ENCODE data around the gene ARL5A. TPM values are rescaled to one million over a fixed set of nuclear protein-coding genes. Genes with fewer than 3 reads are reported as not detected.

The ARL5A gene
- total and polyA plus RNA-seq, 12 donors: 8.3 to 99.0 (median 53.2) TPM

DNA sequence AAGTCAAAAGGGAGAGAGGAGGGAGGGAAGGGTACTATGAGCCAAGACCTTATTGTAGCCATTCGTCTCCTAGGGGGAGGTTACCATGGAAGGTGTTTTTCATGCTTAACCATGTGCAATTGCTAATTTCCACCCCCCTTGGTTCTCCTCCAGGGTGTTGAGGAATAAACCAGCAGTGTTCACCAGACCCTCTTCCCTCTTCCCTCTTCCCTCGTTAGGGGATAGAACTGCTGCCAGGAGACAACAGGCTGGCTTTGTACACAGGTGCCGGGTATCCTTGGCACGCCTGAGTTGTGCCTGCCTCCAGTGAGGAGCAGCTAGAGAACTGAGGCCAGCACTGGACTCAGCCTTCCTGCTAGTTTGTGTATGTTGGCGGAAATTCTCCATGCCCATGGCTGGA lies 41.1 kb upstream of the ARL5A start:
- Histone ChIP-seq H3K27me3 (no peaks in the 10 kb centered on the region), H3K27ac (no peak overlapping the region), H3K9me3 (replicated peaks in 1 of 3) (no peaks in the 10 kb centered on the region), H3K4me3 (no peak overlapping the region), H3K36me3 (replicated peaks in 1 of 2) (no peaks in the 10 kb centered on the region), H3K4me1 (replicated peaks in 1 of 2) (no peaks in the 10 kb centered on the region)
- TF ChIP-seq POLR2A (IDR thresholded peaks at IDR 0.05): no peak
- no peak for DNase-seq
- WGBS, 4 donors: 81 to 95% (median 88%) methylated on average over 5 of the region's 5 CpGs
- intact Hi-C loops (cut with DNase I): no loop called here

DNA sequence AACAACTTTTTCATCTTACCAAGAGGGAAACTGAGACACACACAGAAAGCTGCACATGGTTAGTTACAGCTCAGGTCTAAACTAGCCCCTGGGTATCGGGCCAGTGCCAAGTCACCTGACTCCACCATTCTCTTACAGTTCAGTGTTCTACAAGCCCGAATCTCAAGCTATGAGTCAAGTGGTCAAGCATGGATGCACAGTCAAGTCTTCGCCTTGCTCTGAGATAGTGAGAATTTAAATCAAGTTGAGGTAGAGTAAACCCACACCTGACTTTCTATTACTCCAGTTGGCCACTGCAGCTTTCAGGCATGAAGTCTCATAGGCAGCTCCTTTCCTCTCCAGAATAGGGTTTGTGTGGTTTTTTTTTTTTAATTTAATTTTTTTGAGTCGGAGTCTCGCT lies 34.5 kb upstream of the ARL5A start:
- 94 to 97% (median 95%) methylated on average over 5 of the region's 5 CpGs for WGBS, 4 donors
- no peak for TF ChIP-seq POLR2A (IDR thresholded peaks at IDR 0.05)
- TF ChIP-seq, protein P1, sequence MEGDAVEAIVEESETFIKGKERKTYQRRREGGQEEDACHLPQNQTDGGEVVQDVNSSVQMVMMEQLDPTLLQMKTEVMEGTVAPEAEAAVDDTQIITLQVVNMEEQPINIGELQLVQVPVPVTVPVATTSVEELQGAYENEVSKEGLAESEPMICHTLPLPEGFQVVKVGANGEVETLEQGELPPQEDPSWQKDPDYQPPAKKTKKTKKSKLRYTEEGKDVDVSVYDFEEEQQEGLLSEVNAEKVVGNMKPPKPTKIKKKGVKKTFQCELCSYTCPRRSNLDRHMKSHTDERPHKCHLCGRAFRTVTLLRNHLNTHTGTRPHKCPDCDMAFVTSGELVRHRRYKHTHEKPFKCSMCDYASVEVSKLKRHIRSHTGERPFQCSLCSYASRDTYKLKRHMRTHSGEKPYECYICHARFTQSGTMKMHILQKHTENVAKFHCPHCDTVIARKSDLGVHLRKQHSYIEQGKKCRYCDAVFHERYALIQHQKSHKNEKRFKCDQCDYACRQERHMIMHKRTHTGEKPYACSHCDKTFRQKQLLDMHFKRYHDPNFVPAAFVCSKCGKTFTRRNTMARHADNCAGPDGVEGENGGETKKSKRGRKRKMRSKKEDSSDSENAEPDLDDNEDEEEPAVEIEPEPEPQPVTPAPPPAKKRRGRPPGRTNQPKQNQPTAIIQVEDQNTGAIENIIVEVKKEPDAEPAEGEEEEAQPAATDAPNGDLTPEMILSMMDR (IDR thresholded peaks at IDR 0.05): no peak

DNA sequence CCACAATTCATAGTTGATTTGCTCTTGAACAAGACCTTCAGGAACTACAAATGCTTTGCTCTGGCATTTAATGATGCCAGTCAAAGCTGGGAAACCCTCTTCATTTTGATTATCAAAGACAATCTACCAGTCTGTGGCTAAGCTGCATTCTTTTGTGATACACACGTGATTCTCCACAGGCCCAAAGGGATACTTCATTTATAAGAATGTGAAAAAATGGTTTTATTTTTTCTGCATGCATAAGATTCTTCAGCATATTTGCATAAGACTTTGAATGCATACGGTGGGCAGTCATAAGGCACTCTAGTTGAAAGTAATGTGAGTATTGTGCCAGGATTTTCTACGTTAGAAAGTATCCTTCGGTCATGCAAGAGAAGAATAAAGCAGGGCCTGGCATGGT lies 33.0 kb upstream of the ARL5A start:
- TF ChIP-seq POLR2A (IDR thresholded peaks at IDR 0.05): no peak
- TF ChIP-seq, protein P1 (IDR thresholded peaks at IDR 0.05): no peak
- WGBS, 4 donors: 89 to 91% (median 90%) methylated on average over 4 of the region's 4 CpGs
- Histone ChIP-seq H3K27me3 (no peaks in the 10 kb centered on the region), H3K36me3 (replicated peaks in 1 of 2) (no peaks in the 10 kb centered on the region), H3K4me1 (replicated peaks in 1 of 2) (no peaks in the 10 kb centered on the region), H3K9me3 (replicated peaks in 1 of 3) (no peaks in the 10 kb centered on the region), H3K27ac (no peak overlapping the region), H3K4me3 (no peak overlapping the region)
- intact Hi-C loops (cut with DNase I): no loop called here
- DNase-seq: no peak

More for the DNA sequence above, 34.5 kb upstream of the ARL5A start:
- intact Hi-C loops (cut with DNase I): no loop called here
- no peak for DNase-seq
- Histone ChIP-seq H3K27ac (no peak overlapping the region), H3K36me3 (replicated peaks in 1 of 2) (no peaks in the 10 kb centered on the region), H3K27me3 (no peaks in the 10 kb centered on the region), H3K9me3 (replicated peaks in 1 of 3) (no peaks in the 10 kb centered on the region), H3K4me3 (no peak overlapping the region), H3K4me1 (replicated peaks in 1 of 2) (no peaks in the 10 kb centered on the region)

DNA sequence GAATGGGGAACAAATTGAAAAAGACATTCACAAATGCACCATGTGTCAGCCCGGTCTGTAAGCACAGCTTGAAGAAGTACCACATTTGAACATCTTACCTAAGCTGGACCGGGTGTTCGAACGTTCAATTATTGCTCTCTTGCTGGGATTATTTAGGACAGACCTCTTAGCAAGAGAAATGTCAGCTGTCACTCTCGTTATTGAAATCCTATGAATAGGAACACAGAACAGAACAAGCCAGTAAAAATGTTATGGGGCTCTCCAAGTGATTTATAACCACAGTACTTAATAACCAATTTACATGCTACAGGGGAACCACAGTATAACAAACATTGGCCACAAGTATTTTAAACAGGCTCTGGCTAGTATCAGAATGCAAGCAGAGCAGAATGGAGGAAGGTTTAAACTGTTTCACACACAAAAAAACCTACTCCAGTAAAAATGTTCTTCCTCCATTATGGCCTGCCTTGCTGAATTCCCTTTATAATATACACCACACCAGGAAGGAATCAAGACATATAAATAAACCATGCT lies 32.5 kb upstream of the ARL5A start:
- Histone ChIP-seq H3K4me1 (replicated peaks in 1 of 2) (no peaks in the 10 kb centered on the region), H3K27me3 (no peaks in the 10 kb centered on the region), H3K9me3 (replicated peaks in 1 of 3) (no peaks in the 10 kb centered on the region), H3K36me3 (replicated peaks in 1 of 2) (no peaks in the 10 kb centered on the region), H3K4me3 (no peak overlapping the region), H3K27ac (no peak overlapping the region)
- intact Hi-C loops (cut with DNase I): no loop called here
- DNase-seq: no peak
- TF ChIP-seq POLR2A (IDR thresholded peaks at IDR 0.05): no peak
- TF ChIP-seq, protein P1 (IDR thresholded peaks at IDR 0.05): no peak
- WGBS, 4 donors: 89 to 93% (median 90%) methylated on average over 5 of the region's 5 CpGs

DNA sequence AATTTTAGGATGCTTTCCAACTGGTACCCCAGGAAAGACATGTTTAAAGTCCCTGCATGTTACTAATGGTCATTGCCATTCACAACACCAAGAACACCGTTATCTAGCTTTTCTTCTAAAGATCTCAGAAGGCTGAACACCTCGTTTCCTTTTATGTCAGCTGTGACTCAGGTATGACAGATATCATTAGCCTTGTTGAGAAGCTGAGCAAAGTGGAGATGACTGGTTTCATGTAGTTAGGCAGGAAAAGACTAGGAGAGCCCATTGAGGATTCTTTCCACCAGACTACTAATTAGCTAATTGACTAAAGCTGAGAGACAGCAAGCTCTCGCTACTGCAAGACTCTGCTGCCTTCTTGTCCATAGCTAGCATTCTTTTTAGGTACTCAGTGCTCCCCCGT lies 32.0 kb upstream of the ARL5A start:
- no peak overlapping the region for H3K27ac ChIP-seq

More for the DNA sequence above, 32.0 kb upstream of the ARL5A start:
- Histone ChIP-seq H3K4me1 (replicated peaks in 1 of 2) (no peaks in the 10 kb centered on the region), H3K27me3 (no peaks in the 10 kb centered on the region), H3K36me3 (replicated peaks in 1 of 2) (no peaks in the 10 kb centered on the region), H3K9me3 (replicated peaks in 1 of 3) (no peaks in the 10 kb centered on the region), H3K4me3 (no peak overlapping the region)
- DNase-seq: no peak
- intact Hi-C loops (cut with DNase I): no loop called here
- WGBS, 4 donors: 75 to 94% (median 84%) methylated on average over 4 of the region's 4 CpGs
- TF ChIP-seq, protein P1 (IDR thresholded peaks at IDR 0.05): no peak
- TF ChIP-seq POLR2A (IDR thresholded peaks at IDR 0.05): no peak

Data from adrenal gland (tissue), 12 donors.